Islet of Langerhans (tissue), 1 donor: Measurements from ENCODE around the gene PEX7.
"Not testable (repeated sequence)": the region's sequence is repeated elsewhere in the genome, so short reads cannot be mapped to it uniquely, and the experiment has no call there.

Source experiments
- FAIRE-seq: peaks from one replicate; lab custom pipeline; 2011; peaks lifted over from hg19 to GRCh38; lab: Jason Lieb, UNC

PEX7 gene

DNA sequence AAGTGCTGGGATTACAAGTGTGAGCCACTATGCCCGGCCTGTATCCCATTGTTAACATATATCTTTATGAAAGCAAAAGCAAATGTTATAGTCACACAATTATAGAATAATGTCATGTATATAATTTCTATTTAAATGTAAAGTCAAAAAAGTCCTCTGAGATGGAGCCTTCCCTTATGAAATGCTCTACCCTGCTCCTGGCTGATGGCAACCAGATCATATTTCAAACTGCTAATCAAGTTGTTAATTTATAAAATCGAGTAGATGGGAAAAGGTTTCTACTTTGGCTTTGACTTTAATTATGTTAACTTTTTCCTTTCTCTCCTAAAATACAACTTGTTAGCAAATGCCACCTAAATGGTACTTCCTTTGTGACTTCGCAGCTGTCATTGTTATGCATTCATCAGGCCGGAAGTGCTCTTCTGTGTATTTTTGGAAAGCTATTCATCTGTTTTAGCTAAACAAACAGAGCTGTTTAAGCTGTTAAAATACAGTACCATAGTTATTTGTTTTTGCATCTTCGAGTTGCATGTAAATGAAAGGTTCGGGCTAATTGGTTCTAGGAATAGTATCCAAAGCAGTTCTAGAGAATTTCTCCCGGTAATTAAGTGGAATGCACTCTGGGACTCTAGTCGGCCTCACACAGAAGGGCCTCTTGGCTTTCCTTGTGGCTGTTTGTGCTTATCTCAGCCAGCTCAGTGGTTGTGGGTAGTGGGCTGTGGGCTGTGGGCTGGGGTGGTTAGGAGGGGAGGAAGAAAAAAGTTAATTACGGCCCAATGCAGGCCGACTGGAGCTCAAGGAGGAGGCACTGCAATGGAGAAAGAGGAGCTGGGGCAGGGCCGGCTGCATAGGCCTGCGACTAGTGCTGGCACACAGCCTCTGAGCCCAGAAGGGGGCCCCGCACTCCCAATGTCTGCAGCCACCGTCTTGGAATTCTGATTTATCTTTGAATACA, 134.5 kb downstream of the PEX7 start:
- peak; percentile 76 for FAIRE-seq

DNA sequence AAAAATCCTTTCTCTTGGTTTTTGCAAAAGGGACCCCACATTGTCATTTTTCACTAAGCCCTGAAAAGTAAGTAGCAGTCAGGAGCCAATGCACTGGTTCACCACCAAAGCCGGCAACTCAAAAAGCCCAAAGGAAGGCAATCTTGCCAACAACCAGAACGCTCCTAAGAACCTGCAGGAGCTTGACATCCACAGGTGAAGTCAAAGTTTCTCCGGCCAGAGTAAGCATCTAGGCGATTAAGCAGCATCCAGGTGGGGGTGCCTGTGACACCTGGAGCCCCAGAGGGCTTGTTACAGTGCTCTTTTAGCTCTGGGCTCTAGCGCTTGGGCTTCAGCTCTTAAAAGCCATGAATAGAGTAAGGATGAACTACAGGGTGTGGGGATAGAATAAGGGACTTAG, 135.8 kb downstream of the PEX7 start:
- FAIRE-seq: no peak

DNA sequence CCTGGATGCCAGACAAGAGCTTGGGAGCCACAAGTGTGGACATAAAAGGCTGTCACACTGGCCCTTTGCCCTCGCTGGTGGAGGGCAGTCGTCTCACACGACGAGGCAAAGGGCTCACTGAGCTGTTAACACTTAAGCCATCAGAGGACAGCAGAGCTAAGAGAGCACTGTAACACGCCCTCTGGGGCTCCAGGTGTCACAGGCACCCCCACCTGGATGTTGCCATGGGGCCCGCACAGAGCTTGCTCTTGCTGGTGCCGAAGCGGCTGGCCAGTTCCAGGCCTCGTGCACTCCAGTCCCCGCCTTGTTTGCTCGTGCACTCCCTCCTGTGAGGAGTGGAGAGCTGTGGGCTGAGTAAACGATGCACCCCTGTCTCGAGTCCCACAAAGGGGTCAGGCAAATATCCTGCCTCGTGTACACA, 137.1 kb downstream of the PEX7 start:
- no peak for FAIRE-seq

DNA sequence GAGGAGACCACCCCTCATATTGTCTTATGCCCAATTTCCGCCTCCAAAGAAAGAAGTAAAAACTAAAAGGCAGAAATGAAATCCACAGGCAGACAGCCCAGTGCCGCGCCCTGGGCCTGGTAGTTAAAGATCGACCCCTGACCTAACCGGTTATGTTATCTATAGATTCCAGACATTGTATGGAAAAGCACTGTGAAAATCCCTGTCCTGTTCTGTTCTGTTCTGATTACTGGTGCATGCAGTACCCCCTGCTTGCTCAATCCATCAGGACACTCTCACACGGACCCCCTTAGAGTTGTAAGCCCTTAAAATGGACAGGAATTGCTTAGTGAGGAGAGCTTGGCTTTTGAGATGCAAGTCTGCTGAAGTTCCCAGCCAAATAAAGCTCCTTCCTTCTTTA, 137.5 kb downstream of the PEX7 start:
- not testable (repeated sequence) for FAIRE-seq

DNA sequence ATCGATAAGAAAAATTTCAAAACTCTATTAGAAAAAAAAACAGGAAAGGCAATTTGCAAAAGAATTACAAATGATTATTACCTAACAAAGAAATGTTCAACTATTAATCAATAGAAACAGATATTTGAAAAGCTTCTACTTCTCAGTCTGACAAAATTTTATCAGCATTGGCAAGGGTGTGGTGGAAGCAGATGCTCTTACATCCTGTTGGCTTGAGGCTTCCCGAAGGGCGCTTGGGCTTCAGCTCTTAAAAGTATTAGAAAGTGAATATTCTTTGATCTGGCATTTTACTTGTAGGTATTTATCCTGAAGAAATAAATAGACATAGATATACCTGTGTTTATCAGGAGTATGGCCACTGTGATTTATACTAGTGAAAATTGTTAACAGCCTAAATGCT, 138.4 kb downstream of the PEX7 start:
- FAIRE-seq: peak; percentile 30

DNA sequence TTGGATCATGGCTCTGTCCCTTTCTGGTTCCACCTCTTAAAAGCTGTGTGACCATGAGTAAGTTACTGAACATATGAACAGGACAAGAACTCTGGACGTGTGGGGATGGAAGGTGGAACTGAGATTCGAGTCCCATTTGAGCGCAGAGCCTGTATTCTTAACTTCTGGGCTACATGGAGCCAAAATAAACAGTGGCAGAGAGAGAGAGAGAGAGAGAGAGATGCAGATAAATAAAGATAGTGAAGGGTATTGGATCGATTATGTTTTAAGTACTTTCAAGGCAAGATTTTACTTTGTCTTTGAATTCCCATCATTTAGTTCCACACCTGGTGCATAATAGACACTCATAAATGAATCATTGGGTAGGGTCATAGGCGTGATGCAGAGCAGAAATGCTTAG, 139.5 kb downstream of the PEX7 start:
- FAIRE-seq: no peak

DNA sequence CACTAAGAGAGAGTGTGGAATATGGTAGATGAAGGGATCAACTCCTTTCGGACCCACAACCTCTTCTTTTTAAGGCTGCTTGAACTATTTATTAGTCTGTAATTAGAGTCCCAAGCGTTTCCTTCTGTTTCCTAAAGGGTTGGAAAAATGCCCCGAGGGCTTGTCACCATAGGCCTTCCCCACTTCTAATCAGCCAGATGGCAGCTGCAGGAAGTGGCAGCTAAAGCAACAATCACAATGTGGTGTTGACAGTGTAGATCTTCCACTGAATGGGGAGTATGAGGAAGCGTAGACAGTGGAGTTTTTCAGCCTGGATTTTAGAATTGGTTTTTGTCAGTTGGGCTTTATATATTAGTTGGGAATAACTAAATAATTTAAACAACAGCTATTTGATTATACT, 140.3 kb downstream of the PEX7 start:
- FAIRE-seq: peak; percentile 94

DNA sequence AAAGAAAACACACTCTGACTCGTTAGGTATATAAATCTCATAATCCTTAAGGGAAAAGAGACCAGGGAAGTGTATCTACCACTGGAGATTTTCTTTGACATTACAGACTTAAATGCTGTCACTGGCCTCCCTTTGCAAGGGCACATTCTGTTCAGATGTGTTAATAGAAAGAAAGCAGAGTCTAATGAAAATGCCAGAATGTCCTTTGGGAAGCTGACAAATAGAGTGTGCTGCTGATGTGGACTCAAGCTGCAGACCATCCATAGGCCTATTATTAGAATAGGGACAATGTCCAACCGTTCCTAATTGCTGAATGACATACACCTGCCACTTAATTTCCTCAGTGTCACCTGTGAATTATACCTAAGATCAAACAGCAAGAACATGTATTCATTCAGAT, 140.9 kb downstream of the PEX7 start:
- no peak for FAIRE-seq
